DOHH2 (cell line): ENCODE measurements around the gene GRIK2.

ENCODE experiments used
- CTCF ChIP-seq: fragments of 200-600 bp; sonication (generic); IDR thresholded peaks from one replicate; pipeline ENCODE4 v1.5.1; 2014; ENCODE audit warnings: antibody characterized with exemption, mild to moderate bottlenecking, low read depth, low read length; ENCODE audit not compliant: poor library complexity, severe bottlenecking
- EZH2phosphoT487 ChIP-seq: fragments of 200-600 bp; sonication (generic); IDR thresholded peaks from 2 replicates; pipeline ENCODE4 v1.6.1; 2017; ENCODE audit warnings: borderline replicate concordance, mild to moderate bottlenecking, antibody characterized with exemption, low read length, moderate library complexity, mixed read lengths

GRCh38 chr6:101572627-101573026, 179.1 kb downstream of the GRIK2 start:
- TF ChIP-seq CTCF (no peak), EZH2phosphoT487 (no peak)
